ELF-1 (cell line): ENCODE results near the gene PDLIM1.

Source experiments
- DNase-seq: peaks from one replicate; pipeline ENCODE4 v3.0.0-alpha.2; 2016; ENCODE audit warnings: low read depth, low spot score

Gene PDLIM1

GRCh38 chr10:95289003-95289920 lies 1.5 kb downstream of the PDLIM1 start:
- DNase-seq: peak; percentile 81

DNA sequence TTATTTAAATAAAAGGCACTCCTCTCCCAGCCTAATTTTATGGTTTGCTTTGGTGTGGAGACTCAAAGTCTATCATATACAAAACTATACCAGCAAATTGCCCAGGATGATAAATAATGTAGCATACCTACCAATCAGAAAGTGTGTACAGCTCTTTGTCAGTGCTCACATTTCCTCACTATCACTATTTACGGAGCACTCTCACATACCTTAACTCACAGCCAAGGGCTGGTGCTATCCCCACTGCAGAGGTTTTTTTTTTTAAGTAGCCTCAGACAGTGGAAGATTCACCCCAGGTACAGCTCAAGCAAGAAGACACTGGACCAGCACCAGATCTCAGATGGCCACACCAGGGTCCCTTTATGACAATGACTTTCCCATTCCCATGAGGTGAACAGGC lies 2.5 kb downstream of the PDLIM1 start:
- DNase-seq: no peak

DNA sequence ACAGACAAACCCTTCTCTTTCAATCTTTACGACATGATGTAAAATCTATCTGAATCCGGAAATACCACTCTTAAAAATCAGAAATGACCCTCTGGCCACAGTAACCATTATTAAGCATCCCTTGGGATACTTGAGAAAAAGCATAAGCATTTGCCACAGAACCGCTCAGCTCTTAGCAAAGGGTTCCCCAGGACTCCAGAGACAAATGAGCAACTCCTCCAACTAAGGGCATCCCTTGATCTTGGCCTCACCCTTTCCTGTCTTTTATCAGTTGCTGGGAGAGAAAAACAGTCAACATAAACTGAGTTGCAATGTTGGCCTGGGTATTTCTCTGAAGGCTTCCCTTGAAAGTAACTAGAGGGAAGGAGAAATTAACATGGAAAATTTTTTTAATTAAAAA lies 3.5 kb downstream of the PDLIM1 start:
- DNase-seq: no peak

DNA sequence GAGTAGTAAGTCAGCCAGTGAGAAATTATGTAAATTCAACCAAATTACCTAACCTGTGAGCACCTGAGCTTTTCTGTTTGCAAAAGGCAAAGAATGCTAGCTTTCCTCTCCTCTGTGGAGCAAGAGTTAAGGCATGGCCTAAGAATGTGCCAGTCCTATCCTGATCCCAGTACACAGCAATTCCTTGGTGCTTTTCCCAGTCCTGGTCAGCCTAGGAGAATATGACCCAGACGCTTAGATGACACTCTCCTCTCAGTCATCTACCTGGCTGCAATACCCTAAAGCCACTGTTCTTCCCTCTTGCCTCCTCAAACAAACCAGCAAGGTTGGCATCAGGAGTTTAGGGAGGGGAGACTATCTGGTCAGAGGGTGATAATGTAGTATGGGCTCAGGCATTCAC lies 4.1 kb downstream of the PDLIM1 start:
- no peak for DNase-seq

DNA sequence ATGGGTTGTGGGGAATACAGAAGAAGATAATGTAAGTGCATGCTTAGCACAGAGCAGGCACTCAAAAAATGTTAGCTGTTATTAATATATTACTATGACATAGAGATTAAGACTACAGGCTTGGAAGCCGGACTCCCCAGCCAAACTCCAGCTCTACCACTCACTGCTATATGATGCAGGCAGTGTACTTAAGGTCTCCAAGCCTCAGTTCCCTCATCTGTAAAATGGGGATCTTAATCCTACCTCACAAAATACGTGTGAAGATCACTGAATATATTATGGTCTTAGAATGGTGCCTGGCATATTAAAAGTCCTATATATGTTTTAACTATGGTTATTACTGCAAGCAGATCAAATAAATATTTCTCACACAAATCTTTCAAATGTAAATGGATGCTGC lies 5.2 kb downstream of the PDLIM1 start:
- DNase-seq: no peak

- no peak for DNase-seq
Measured at GRCh38 chr10:95284807-95285206, 6.0 kb downstream of the PDLIM1 start.

DNA sequence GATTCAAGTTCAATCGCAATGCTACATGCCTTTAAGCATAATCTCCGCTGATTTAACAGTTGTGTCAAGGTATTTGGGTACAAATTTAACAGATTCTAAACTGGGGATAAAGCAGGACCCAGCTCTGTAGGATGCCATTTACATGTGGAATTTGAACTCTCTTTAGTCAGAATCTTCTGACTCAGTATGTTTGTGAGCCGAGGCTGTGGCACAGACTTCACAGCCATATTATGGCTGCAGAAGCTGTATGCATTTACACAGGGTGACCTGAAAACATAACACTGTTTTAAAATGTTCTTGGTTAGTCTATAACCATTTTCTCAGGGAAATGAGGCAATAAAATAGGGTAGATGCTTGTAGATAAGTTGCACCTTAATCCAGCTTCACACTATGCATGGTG lies 8.7 kb downstream of the PDLIM1 start:
- no peak for DNase-seq

- no peak for DNase-seq
Measured at GRCh38 chr10:95281206-95281605, 9.6 kb downstream of the PDLIM1 start.

DNA sequence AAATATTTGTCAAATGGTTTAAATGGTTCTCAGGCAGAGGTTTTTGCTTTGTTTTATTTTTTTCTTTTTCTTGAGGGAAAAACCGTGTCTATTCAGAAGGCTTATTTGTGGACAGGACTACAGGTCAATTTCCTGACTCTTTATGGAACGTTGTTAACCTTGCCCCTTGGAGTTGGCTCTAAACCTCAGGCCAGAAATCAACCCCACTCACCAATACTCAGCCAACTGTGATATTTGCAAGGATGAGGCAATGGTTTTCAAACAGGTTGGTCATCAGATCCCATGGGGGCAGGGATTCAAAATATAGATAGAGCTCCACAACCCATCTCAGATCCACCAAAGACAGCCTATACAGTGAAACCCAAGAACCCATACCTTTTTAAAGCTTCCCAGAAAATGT lies 10.2 kb downstream of the PDLIM1 start:
- DNase-seq: no peak

DNA sequence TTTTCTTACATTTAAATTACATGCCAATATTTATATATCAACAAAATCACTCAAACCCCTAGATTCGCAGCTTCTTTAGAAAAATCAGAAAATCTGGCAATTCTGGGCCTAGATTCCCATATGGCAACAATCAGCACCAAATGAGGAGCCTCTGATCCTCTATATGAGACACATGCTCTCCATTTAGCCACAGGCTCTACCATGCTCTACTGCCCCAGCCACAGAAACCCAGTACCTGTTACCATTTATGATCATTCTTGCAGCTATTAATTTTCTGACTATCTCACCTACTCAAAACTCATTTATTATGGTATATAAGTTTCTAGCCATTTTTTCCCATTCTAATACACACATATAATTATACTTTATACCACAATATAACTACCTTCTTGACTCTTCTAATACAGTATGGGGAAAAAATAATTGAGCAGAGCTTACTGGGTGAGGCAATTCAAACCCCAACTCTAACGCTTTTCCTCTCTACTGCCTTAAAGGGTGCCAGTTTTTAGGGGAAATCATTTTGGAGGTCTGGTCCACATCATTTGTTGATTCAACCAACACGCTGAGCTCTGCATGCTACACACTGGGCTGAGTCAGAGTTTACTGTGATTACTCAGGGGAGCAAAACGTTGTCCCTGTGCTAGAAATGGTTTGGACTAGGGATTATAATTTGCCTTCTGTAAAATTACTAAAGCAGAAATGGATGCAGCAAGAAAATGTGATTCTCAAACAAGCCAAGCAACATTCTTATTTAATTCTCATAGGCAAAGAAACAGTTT lies 11.6 kb downstream of the PDLIM1 start:
- no peak for DNase-seq

- no peak for DNase-seq
Measured at GRCh38 chr10:95278061-95278988, 12.5 kb downstream of the PDLIM1 start.

DNA sequence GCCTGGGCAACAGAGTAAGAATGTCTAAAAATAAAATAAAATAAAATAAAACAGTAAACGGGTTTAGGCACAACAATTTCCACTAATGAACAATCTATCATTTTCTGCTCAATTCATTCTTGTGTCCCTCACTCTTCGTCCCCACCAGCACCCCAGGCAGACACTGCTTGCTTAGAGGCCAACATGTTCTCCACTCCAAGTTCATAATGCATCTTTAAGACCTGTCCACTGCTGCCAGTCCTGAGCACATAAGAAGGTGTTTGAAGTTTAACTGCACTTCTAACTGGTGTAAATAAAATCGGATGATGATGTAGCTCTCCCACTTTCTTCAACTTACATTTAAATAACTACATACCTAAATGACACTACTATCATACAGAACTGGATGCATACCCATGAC lies 13.2 kb downstream of the PDLIM1 start:
- no peak for DNase-seq

DNA sequence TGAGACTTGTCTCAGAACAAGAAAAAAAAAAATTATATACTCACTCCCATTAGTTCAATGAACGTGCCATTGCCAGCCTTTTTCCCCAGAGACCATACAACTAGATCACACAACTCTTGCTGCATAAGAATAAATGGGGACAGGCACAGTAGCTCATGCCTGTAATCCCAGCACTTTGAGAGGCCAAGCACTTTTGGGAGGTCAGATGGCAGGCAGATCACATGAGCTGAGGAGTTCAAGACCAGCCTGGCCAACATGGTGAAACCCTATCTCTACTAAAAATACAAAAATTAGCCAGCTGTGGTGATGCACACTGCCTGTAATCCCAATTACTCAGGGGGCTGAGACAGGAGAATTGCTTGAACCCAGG lies 13.6 kb downstream of the PDLIM1 start:
- no peak for DNase-seq

DNA sequence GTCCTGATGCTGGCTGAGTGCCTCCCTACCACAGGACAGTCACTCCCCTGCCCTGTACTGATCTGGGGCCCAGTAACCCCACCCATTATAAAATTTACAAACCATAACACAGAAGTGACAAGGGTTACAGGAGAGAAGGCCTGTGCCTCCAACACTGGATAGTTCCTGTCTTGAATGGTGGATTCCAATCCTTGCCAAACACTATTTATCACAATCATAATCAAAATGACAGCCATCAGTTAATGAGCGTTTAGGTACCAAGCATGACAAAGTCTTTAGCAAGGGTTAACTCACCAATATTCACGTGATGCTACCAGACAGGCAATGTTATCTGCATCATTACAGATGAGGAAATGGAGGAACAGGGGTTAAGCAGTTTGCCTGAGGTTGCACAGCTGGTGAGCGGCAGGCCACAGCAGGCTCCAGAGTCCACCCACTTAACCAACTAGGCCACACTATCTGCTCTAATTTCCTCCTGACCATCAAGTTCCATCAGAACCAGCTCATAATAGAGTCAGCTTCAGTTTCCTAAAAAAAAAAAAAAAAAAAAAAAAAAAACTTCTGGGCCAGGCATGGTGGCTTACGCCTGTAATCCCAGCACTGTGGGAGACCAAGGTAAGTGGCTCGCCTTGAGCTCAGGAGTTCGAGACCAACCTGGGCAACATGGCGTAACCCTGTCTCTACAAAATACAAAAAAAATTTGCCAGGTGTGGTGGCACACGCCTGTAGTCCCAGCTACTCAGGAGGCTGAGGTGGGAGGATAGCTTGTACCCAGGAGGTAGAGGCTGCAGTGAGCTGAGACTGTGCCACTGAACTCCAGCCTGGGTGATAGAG lies 14.2 kb downstream of the PDLIM1 start:
- no peak for DNase-seq

GRCh38 chr10:95275726-95276366 lies 15.0 kb downstream of the PDLIM1 start:
- no peak for DNase-seq

DNA sequence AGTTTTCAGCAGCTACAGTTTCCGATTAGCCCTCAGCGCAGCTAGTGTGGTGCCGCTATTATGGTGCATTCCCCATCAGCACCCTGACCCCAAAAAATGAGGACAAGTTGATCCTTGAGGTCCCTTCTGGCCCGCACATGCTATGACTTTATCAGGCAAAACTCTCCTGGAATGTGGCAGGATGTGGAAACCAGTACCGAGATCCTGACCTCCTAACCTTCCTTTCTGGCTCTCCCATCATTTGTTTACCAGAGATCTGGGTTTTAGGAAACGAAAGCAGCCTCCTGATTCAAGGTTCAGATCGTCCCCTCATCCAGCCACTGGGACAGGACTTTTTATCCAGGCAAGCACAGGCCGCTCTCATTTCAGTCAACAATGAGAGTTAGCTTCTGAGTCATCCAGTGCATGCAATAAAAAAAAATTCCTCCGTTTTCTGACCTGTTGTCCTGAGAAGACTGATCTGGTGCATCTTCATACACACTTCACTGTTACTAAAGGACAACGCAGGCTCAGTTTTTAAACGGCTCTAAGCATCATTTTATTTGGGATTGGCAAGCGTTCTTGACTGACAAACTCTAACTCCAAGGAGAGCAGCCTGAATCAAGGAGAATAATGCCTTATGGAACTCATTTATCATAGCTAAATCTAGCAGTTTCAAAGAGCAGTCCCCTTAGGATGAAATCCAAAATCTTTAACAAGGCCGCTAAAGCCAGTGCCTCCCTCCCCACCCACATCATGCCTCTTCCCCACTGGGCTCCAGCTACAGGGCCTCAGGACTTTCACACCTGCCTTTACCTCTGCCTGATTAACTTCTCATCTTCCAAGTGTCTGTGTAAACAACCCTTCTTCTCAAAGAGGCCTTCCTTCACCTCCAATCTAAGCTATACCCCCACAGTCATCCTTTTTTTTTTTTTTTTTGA lies 17.1 kb downstream of the PDLIM1 start:
- DNase-seq: peak; percentile 60

DNA sequence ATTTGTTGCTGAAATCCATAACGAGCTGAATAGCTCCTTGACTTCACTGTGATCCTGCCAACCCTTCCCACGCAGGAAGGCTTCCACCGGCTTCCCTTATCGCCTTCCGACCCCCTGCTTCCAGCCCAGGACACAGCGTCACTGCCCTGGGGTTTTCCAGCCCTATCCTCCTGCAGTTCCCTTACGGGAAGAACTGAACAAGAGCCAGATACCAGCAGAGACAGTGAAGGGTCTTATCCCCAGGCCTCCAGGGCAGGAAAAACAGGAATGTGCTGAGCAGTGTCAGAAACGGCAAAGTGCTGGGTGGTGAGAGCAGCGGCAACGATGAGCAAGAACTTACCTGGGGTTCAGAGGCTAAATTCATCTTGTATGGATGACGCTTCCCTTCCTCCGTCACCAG lies 22.4 kb downstream of the PDLIM1 start:
- DNase-seq: peak; percentile 94

DNA sequence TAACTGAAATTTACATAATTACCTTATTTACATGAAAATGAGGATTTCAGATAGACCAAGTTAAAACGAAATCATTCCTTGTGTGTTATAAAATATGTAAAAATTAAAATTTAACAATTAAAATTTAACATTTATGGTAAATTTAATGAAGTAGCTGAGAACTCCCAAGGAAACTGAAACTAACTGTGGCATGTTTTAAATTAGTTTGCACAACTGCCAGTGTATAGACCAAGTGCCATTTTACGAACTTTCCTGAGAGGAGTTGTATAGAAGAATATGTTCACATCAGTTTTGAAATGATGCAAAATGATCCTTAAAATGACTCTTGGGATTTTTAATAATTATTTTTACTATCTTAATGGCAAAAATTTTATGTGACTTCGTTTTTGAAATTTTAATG lies 23.6 kb downstream of the PDLIM1 start:
- no peak for DNase-seq

DNA sequence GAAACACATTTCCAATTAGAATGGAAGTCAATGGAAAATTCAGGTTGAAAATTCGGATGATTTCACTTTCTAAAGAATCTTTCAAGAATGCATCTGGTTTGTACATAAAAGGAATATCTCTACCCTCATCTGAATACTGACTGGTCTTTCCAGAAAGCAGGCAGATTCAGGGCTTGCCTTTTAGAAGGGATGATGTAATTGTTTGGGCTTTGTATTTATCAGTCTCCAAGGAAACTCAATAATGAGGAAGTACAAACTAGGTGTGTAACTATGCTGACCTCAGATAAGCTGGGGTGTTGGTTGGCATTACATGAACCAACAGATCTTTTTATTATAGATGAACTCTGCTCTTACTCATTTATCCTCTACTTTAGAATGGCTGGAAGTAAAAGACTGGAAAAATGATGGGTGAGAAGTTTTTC lies 24.1 kb downstream of the PDLIM1 start:
- peak; percentile 62 for DNase-seq
